ENCODE measurements around the gene NRIP3. TPM values are rescaled to one million over a fixed set of nuclear protein-coding genes. Genes with fewer than 3 reads are reported as not detected.
"Not testable (repeated sequence)": the region's sequence is repeated elsewhere in the genome, so short reads cannot be mapped to it uniquely, and the experiment has no call there.

The NRIP3 gene
- total RNA-seq, 2 experiments from 2014 or later = not detected

DNA sequence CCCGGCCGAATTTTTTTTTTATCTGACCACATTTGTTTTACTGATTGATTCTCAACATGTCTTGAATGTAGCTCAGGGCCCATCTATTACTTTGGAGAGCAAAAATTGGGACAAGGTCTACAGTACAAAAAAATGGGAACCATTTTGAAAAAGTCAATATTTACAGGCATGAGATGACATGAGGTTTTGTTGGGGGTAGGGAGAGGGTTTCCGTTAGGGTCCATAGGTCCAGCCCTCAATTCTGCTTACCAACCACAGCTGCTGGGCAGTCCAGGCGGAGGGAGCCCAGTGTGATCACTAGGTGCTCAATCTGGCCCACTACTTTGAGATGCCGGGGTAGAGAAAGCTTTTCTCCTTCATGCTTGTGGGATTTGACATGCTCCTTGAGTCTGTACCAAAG is 18.3 kb downstream of the NRIP3 start:
- ChIA-PET POLR2A (interaction anchor here (0.6 kb wide), 2 partner anchors 474 to 1473 kb away, joined by 3 to 7 read pairs; no protein-coding TSS in a partner anchor), CTCF (ENCODE audit: unreplicated experiment) (no interaction called here)
- TF ChIP-seq EZH2phosphoT487 (IDR thresholded peaks at IDR 0.05; ENCODE audit: borderline replicate concordance, low read depth, low read length) (no peak), CTCF (conservative IDR thresholded peaks at IDR 0.05; ENCODE audit: low read length) (no peak)
- H3K9me2 ChIP-seq (ENCODE audit: insufficient read depth, low read length) = no peaks in the 10 kb centered on the region
- H3K27ac ChIP-seq (ENCODE audit: low read depth, low read length, poor library complexity, severe bottlenecking) = no peak overlapping the region
- no peaks in the 10 kb centered on the region for H3K9me3 ChIP-seq (ENCODE audit: low read length)
- BruUV-seq (replicated peaks) = no TSS peak
- no peaks in the 10 kb centered on the region for H3K79me2 ChIP-seq (ENCODE audit: insufficient read depth, low read depth, low read length)
- no peaks in the 10 kb centered on the region for H4K20me1 ChIP-seq (ENCODE audit: insufficient read depth, low read length)
- no peaks in the 10 kb centered on the region for H3K4me1 ChIP-seq (ENCODE audit: insufficient read depth, low read length, poor library complexity, severe bottlenecking)
- DNase-seq (ENCODE audit: low spot score) = no peak
- no peak overlapping the region for H2AFZ ChIP-seq (ENCODE audit: low read length)
- H3K4me3 ChIP-seq (ENCODE audit: low read depth, low read length, poor library complexity, severe bottlenecking) = no peak overlapping the region
- H3K36me3 ChIP-seq (ENCODE audit: insufficient read depth, low read length) = no peaks in the 10 kb centered on the region
- intact Hi-C loops (cut with micrococcal nuclease; ENCODE audit: unreplicated experiment) = no loop called here
- H3K4me2 ChIP-seq (ENCODE audit: low read length) = no peak overlapping the region

DNA sequence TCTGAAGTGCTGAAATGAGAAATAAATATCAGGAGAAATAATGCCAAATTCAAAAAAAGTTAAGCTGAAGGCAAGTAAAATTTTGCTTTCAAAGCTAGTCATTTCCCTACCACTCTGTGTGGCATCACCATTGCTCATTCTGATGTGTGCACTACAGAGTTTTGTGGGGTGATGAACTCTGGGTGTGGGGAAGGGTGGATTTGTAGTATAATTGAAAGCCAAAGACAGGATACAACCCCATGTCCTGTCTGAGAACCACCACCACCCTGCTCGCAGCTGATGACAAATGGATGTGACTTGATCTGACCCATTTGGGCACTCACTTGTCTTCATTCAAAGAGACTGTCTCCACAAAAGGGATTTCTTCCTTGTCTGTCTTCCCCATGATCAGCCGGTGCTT is 20.2 kb downstream of the NRIP3 start:
- H3K27ac ChIP-seq (ENCODE audit: low read depth, low read length, poor library complexity, severe bottlenecking) = no peak overlapping the region
- no peak overlapping the region for H3K4me2 ChIP-seq (ENCODE audit: low read length)
- ChIA-PET POLR2A (interaction anchor here (0.9 to 1.0 kb wide), 2 partner anchors 34 to 71 kb away, joined by 3 to 5 read pairs; no protein-coding TSS in a partner anchor), CTCF (ENCODE audit: unreplicated experiment) (no interaction called here)
- no peaks in the 10 kb centered on the region for H3K9me2 ChIP-seq (ENCODE audit: insufficient read depth, low read length)
- no peaks in the 10 kb centered on the region for H3K9me3 ChIP-seq (ENCODE audit: low read length)
- DNase-seq (ENCODE audit: low spot score) = no peak
- no peak overlapping the region for H3K4me3 ChIP-seq (ENCODE audit: low read depth, low read length, poor library complexity, severe bottlenecking)
- no TSS peak for BruUV-seq (replicated peaks)
- H3K36me3 ChIP-seq (ENCODE audit: insufficient read depth, low read length) = no peaks in the 10 kb centered on the region
- no peak overlapping the region for H2AFZ ChIP-seq (ENCODE audit: low read length)
- intact Hi-C loops (cut with micrococcal nuclease; ENCODE audit: unreplicated experiment) = no loop called here
- no peaks in the 10 kb centered on the region for H4K20me1 ChIP-seq (ENCODE audit: insufficient read depth, low read length)
- no peaks in the 10 kb centered on the region for H3K79me2 ChIP-seq (ENCODE audit: insufficient read depth, low read depth, low read length)
- H3K4me1 ChIP-seq (ENCODE audit: insufficient read depth, low read length, poor library complexity, severe bottlenecking) = no peaks in the 10 kb centered on the region
- TF ChIP-seq CTCF (conservative IDR thresholded peaks at IDR 0.05; ENCODE audit: low read length) (no peak), EZH2phosphoT487 (IDR thresholded peaks at IDR 0.05; ENCODE audit: borderline replicate concordance, low read depth, low read length) (no peak)

DNA sequence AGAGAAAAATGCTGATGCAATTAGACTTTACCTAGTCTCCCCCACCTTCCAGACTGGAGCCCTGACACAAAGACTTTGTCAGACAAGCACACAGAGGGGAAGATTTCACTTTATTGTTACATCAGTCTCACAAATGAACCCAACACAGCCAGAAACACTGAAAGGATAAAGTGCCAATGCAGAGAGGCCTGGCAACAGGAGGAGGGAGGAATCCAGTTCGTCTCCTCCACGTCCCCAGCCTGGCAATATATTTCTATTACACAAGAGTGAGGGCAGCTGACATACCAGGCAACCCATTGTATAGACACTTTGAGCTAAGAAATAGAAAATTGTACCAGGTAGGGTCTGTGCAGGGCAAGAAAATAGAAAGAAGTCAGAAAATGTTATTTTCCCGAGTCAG is 23.3 kb downstream of the NRIP3 start:
- intact Hi-C loops (cut with micrococcal nuclease; ENCODE audit: unreplicated experiment) = no loop called here
- no TSS peak for BruUV-seq (replicated peaks)

GRCh38 chr11:8979365-8979764 is 24.4 kb downstream of the NRIP3 start:
- CTCF ChIA-PET (ENCODE audit: unreplicated experiment); H3K9me2 ChIP-seq (ENCODE audit: insufficient read depth, low read length); H3K27ac ChIP-seq (ENCODE audit: low read depth, low read length, poor library complexity, severe bottlenecking); H3K36me3 ChIP-seq (ENCODE audit: insufficient read depth, low read length); POLR2A ChIA-PET; H3K9me3 ChIP-seq (ENCODE audit: low read length); intact Hi-C loops (cut with micrococcal nuclease; ENCODE audit: unreplicated experiment); H2AFZ ChIP-seq (ENCODE audit: low read length); H3K79me2 ChIP-seq (ENCODE audit: insufficient read depth, low read depth, low read length); H3K4me3 ChIP-seq (ENCODE audit: low read depth, low read length, poor library complexity, severe bottlenecking); BruUV-seq (replicated peaks); DNase-seq (ENCODE audit: low spot score); H3K4me2 ChIP-seq (ENCODE audit: low read length); H3K4me1 ChIP-seq (ENCODE audit: insufficient read depth, low read length, poor library complexity, severe bottlenecking); H4K20me1 ChIP-seq (ENCODE audit: insufficient read depth, low read length): not testable (repeated sequence)

More for the DNA sequence above, 23.3 kb downstream of the NRIP3 start:
- H3K79me2 ChIP-seq (ENCODE audit: insufficient read depth, low read depth, low read length) = no peaks in the 10 kb centered on the region
- TF ChIP-seq EZH2phosphoT487 (IDR thresholded peaks at IDR 0.05; ENCODE audit: borderline replicate concordance, low read depth, low read length) (no peak), CTCF (conservative IDR thresholded peaks at IDR 0.05; ENCODE audit: low read length) (no peak)
- ChIA-PET POLR2A (no interaction called here), CTCF (ENCODE audit: unreplicated experiment) (no interaction called here)
- H3K4me1 ChIP-seq (ENCODE audit: insufficient read depth, low read length, poor library complexity, severe bottlenecking) = no peaks in the 10 kb centered on the region
- H2AFZ ChIP-seq (ENCODE audit: low read length) = no peak overlapping the region
- H3K27ac ChIP-seq (ENCODE audit: low read depth, low read length, poor library complexity, severe bottlenecking) = no peak overlapping the region
- no peak overlapping the region for H3K4me2 ChIP-seq (ENCODE audit: low read length)
- H4K20me1 ChIP-seq (ENCODE audit: insufficient read depth, low read length) = no peaks in the 10 kb centered on the region
- H3K9me3 ChIP-seq (ENCODE audit: low read length) = no peaks in the 10 kb centered on the region
- H3K36me3 ChIP-seq (ENCODE audit: insufficient read depth, low read length) = no peaks in the 10 kb centered on the region
- no peak for DNase-seq (ENCODE audit: low spot score)
- no peaks in the 10 kb centered on the region for H3K9me2 ChIP-seq (ENCODE audit: insufficient read depth, low read length)
- no peak overlapping the region for H3K4me3 ChIP-seq (ENCODE audit: low read depth, low read length, poor library complexity, severe bottlenecking)
